A673 (cell line): ENCODE data around the gene RASGRF1. TPM values are rescaled to one million over a fixed set of nuclear protein-coding genes. Genes with fewer than 3 reads are reported as not detected.

Experiments
- BruUV-seq: library from RNA; stranded (reverse); fragments of 400-500 nt; replicated peaks from 2 replicates; lab custom pipeline; 2021; lab: Mats Ljungman, UMichigan
- CTCF ChIA-PET: fragments of 300-600 bp; sonication (Branson Sonifier 250); formaldehyde crosslinking; loops from one replicate; lab custom pipeline; 2022; ENCODE audit warnings: antibody characterized with exemption; lab: Charles Lee
- POLR2A ChIA-PET: fragments of 300-600 bp; sonication (Branson Sonifier 250); formaldehyde crosslinking; loops from one replicate; lab custom pipeline; 2022; ENCODE audit warnings: antibody characterized with exemption; ENCODE audit not compliant: low non-redundant PET; lab: Charles Lee
- DNase-seq: peaks from one replicate; pipeline ENCODE4 v3.0.0-alpha.2; 2015; ENCODE audit warnings: low spot score
- H3K27ac ChIP-seq: fragments of 200-600 bp; sonication (generic); 2 replicates; pipeline ENCODE4 v1.5.1; 2016; ENCODE audit warnings: mixed run types, low read depth, mild to moderate bottlenecking, mixed read lengths, antibody characterized with exemption, low read length; ENCODE audit not compliant: poor library complexity, severe bottlenecking
- H3K27me3 ChIP-seq: fragments of 200-600 bp; sonication (generic); replicated peaks from 2 replicates; pipeline ENCODE4 v1.6.1; 2017; ENCODE audit warnings: mixed run types, low read depth, mild to moderate bottlenecking, mixed read lengths, antibody characterized with exemption, low read length; ENCODE audit not compliant: insufficient read depth, poor library complexity
- H3K36me3 ChIP-seq: fragments of 200-600 bp; sonication (generic); 2 replicates; pipeline ENCODE4 v1.6.1; 2016; ENCODE audit warnings: mixed run types, mild to moderate bottlenecking, mixed read lengths, antibody characterized with exemption, low read length; ENCODE audit not compliant: insufficient read depth, poor library complexity, severe bottlenecking
- H3K4me1 ChIP-seq: fragments of 200-600 bp; sonication (generic); 2 replicates; pipeline ENCODE4 v1.6.1; 2017; ENCODE audit warnings: mixed run types, mild to moderate bottlenecking, mixed read lengths, antibody characterized with exemption, low read length; ENCODE audit not compliant: insufficient read depth, poor library complexity, severe bottlenecking
- H3K4me3 ChIP-seq: fragments of 200-600 bp; sonication (generic); 2 replicates; pipeline ENCODE4 v1.5.1; 2016; ENCODE audit warnings: low read depth, mixed run types, mild to moderate bottlenecking, mixed read lengths, low read length; ENCODE audit not compliant: poor library complexity, severe bottlenecking
- H3K9me3 ChIP-seq: fragments of 200-600 bp; sonication (generic); 2 replicates; pipeline ENCODE4 v1.6.1; 2016; ENCODE audit warnings: mixed run types, low read depth, mild to moderate bottlenecking, mixed read lengths, antibody characterized with exemption, low read length; ENCODE audit not compliant: poor library complexity, severe bottlenecking
- EZH2 ChIP-seq: fragments of 200-600 bp; sonication (generic); IDR thresholded peaks from 2 replicates; pipeline ENCODE4 v1.6.1; 2017; ENCODE audit warnings: borderline replicate concordance, low read depth, mild to moderate bottlenecking, mixed read lengths, antibody characterized with exemption, low read length; ENCODE audit not compliant: poor library complexity, severe bottlenecking
- intact Hi-C: fragments of 100-400 bp; cut with micrococcal nuclease; formaldehyde crosslinking; loops from one replicate; pipeline ENCODE4 v1.10.0; 2022; ENCODE audit not compliant: unreplicated experiment
- total RNA-seq: library from RNA; stranded (reverse); gene quantifications from 2 replicates; pipeline ENCODE4 v1.2.3, GENCODE V29; 2021
- TF ChIP-seq, protein P1 (sequence below): fragments of 300-800, 200-600 bp; sonication (generic); conservative IDR thresholded peaks from 2 replicates; pipeline ENCODE4 v1.5.1; 2017; ENCODE audit warnings: low read depth, mild to moderate bottlenecking, antibody characterized with exemption, low read length, moderate library complexity, mixed read lengths

RASGRF1 gene
- total RNA-seq, 1 experiment from 2014 or later, result 0.73 TPM

- POLR2A ChIA-PET, result interaction anchor here (0.6 kb wide), 1 partner anchor 1536 kb away, joined by 4 read pairs; no protein-coding TSS in a partner anchor
- CTCF ChIA-PET, result no interaction called here
- no peak overlapping the region for H3K4me3 ChIP-seq
- no peaks in the 10 kb centered on the region for H3K9me3 ChIP-seq
- intact Hi-C loops, result no loop called here
- TF ChIP-seq, protein P1, sequence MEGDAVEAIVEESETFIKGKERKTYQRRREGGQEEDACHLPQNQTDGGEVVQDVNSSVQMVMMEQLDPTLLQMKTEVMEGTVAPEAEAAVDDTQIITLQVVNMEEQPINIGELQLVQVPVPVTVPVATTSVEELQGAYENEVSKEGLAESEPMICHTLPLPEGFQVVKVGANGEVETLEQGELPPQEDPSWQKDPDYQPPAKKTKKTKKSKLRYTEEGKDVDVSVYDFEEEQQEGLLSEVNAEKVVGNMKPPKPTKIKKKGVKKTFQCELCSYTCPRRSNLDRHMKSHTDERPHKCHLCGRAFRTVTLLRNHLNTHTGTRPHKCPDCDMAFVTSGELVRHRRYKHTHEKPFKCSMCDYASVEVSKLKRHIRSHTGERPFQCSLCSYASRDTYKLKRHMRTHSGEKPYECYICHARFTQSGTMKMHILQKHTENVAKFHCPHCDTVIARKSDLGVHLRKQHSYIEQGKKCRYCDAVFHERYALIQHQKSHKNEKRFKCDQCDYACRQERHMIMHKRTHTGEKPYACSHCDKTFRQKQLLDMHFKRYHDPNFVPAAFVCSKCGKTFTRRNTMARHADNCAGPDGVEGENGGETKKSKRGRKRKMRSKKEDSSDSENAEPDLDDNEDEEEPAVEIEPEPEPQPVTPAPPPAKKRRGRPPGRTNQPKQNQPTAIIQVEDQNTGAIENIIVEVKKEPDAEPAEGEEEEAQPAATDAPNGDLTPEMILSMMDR, result no peak
- no peak for TF ChIP-seq EZH2
- no peak for DNase-seq
- BruUV-seq, result no TSS peak
- peaks cover 95% of the 10 kb centered on the region for H3K27me3 ChIP-seq
- H3K36me3 ChIP-seq, result no peaks in the 10 kb centered on the region
- peaks cover 5% of the 10 kb centered on the region for H3K4me1 ChIP-seq
- H3K27ac ChIP-seq, result no peak overlapping the region
Observed at GRCh38 chr15:79094611-79095021, 4.0 kb upstream of the RASGRF1 start.

GRCh38 chr15:79093352-79093935 is 2.9 kb upstream of the RASGRF1 start:
- intact Hi-C loops, result no loop called here
- no peaks in the 10 kb centered on the region for H3K36me3 ChIP-seq
- POLR2A ChIA-PET, result no interaction called here
- TF ChIP-seq EZH2, result no peak
- TF ChIP-seq, protein P1, result no peak
- H3K4me1 ChIP-seq, result peaks cover 5% of the 10 kb centered on the region
- DNase-seq, result no peak
- no peak overlapping the region for H3K27ac ChIP-seq
- no peak overlapping the region for H3K4me3 ChIP-seq
- peaks cover 95% of the 10 kb centered on the region for H3K27me3 ChIP-seq
- CTCF ChIA-PET, result no interaction called here
- no peaks in the 10 kb centered on the region for H3K9me3 ChIP-seq
- no TSS peak for BruUV-seq

GRCh38 chr15:79092382-79092781 is 1.8 kb upstream of the RASGRF1 start:
- POLR2A ChIA-PET, result no interaction called here
- Histone ChIP-seq H3K36me3 (no peaks in the 10 kb centered on the region), H3K27ac (no peak overlapping the region), H3K4me1 (peaks cover 5% of the 10 kb centered on the region), H3K4me3 (no peak overlapping the region), H3K9me3 (no peaks in the 10 kb centered on the region), H3K27me3 (peaks cover 95% of the 10 kb centered on the region)
- no peak for TF ChIP-seq EZH2
- TF ChIP-seq, protein P1, result no peak
- no peak for DNase-seq
- intact Hi-C loops, result no loop called here
- no TSS peak for BruUV-seq
- CTCF ChIA-PET, result no interaction called here
